ENCODE data around the gene ARRDC5.

GRCh38 chr19:4904481-4904880, 1.8 kb upstream of the ARRDC5 start:
- TF ChIP-seq SP1 (IDR thresholded peaks at IDR 0.05) (no peak), FOXK2 (IDR thresholded peaks at IDR 0.05) (no peak), ZNF384 (IDR thresholded peaks at IDR 0.05) (no peak), BHLHE40 (IDR thresholded peaks at IDR 0.05; ENCODE audit: borderline replicate concordance) (no peak), ELF4 (IDR thresholded peaks at IDR 0.05) (no peak), FOXM1 (IDR thresholded peaks at IDR 0.05; ENCODE audit: borderline replicate concordance) (no peak), L3MBTL2 (conservative IDR thresholded peaks at IDR 0.05) (no peak), NFRKB (IDR thresholded peaks at IDR 0.05) (no peak)
- TF ChIP-seq, protein P1, sequence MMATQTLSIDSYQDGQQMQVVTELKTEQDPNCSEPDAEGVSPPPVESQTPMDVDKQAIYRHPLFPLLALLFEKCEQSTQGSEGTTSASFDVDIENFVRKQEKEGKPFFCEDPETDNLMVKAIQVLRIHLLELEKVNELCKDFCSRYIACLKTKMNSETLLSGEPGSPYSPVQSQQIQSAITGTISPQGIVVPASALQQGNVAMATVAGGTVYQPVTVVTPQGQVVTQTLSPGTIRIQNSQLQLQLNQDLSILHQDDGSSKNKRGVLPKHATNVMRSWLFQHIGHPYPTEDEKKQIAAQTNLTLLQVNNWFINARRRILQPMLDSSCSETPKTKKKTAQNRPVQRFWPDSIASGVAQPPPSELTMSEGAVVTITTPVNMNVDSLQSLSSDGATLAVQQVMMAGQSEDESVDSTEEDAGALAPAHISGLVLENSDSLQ (IDR thresholded peaks at IDR 0.05) = no peak

Measured in HEK293T (cell line).